ENCODE results near the gene PTCD1. TPM values are rescaled to one million over a fixed set of nuclear protein-coding genes. Genes with fewer than 3 reads are reported as not detected.

The PTCD1 gene
- total RNA-seq, 1 donor from 2014 or later, result 10.5 TPM

DNA sequence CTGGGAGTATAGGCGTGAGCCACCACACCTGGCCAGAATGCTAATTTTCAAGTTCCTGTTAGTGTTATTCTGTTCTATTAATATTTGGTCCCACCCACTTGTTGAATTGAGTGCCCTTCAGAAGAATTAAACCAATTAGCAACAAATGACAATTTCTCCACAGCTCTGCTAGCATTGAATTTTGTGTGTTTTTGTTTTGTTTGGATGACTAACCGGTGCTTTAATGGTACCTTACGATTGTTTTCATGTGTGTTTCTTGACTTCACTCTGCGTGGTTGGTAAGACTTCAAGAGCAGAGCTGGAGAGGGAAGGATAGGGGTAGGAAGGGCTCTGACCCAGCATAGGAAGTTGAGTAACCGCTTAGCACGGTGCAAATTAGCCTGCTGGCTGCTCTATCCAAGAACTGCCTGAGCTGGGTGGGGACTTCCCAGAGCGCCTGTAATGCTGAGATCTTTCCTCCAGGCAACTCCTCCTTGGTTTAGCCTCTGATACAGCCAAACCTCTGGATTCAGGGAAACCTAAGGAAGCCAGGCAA, 59.5 kb downstream of the PTCD1 start:
- Mint-ChIP-seq H3K4me3 (no peak overlapping the region), H3K9me3 (no peaks in the 10 kb centered on the region), H3K4me1 (peaks cover 3% of the 10 kb centered on the region), H3K27ac (no peak overlapping the region), H3K27me3 (ENCODE audit: insufficient read depth, low read depth) (no peaks in the 10 kb centered on the region), H3K36me3 (peaks cover 4% of the 10 kb centered on the region)
- TF ChIP-seq EZH2 (IDR thresholded peaks at IDR 0.05), result no peak
- TF ChIP-seq CTCF (IDR thresholded peaks at IDR 0.05), result no peak
- TF ChIP-seq EZH2phosphoT487 (IDR thresholded peaks at IDR 0.05), result no peak
- no peaks in the 10 kb centered on the region for H3K4me1 ChIP-seq
- H3F3A ChIP-seq (ENCODE audit: low read depth), result peaks cover 3% of the 10 kb centered on the region
- DNase-seq (ENCODE audit: low spot score), result no peak
- H3K27me3 ChIP-seq, result peaks cover 1% of the 10 kb centered on the region
- no peaks in the 10 kb centered on the region for H4K20me1 ChIP-seq (ENCODE audit: low read depth)
- no peak overlapping the region for H3K27ac ChIP-seq
- H3K79me2 ChIP-seq (ENCODE audit: low read depth), result peaks cover 12% of the 10 kb centered on the region
- H3K9me3 ChIP-seq (ENCODE audit: low read depth), result no peaks in the 10 kb centered on the region
- no peaks in the 10 kb centered on the region for H3K36me3 ChIP-seq
- no peak overlapping the region for H3K4me3 ChIP-seq
- H2AFZ ChIP-seq (replicated peaks), result no peak overlapping the region
- H3K9ac ChIP-seq, result no peak overlapping the region
- no peak overlapping the region for H3K4me2 ChIP-seq

DNA sequence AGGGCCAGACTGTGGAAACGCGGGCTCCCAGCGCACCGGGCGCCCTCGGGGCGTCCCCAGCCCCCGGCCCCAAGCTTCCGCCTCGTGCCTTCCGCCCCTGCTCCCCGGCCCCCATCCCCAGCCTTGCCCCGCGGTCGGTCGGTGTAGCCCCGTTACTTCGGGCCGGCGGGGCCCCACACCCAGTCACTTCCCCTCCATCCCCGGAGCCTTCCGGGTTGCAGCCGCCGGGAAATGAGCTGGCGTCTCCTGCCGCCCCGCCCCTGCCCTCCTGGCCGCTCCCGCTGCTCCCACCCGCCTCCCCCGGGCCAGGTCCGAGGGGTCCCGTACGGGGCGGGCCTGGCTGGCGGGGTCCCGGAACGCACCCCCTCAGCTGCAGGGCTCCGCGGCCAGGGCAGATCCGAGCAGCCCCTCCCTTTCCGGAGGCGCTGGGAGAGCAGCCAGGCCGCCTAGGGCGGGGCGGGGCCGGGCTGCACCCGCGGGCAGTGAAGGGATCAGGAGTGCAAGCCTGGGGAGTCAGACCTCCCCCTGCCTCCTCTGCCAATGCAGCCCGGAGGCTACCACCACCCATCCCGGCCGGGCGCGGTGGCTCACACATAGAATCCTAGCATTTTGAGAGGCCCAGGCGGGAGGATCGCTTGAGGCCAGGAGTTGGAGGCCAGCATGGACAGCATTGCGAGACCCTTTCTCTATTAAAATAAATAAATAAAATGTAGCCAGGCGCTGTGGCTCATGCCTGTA, 63.4 kb downstream of the PTCD1 start:
- H3K36me3 Mint-ChIP-seq, result peaks cover 4% of the 10 kb centered on the region
- DNase-seq (ENCODE audit: low spot score), result peak; percentile 74
- H3K4me3 ChIP-seq, result peak overlapping the region; percentile 95
- H3F3A ChIP-seq (ENCODE audit: low read depth), result peaks cover 24% of the 10 kb centered on the region
- no peaks in the 10 kb centered on the region for H3K4me1 ChIP-seq
- peak overlapping the region; percentile 82 for H3K4me2 ChIP-seq
- TF ChIP-seq CTCF (IDR thresholded peaks at IDR 0.05) (no peak), EZH2phosphoT487 (IDR thresholded peaks at IDR 0.05) (no peak), EZH2 (IDR thresholded peaks at IDR 0.05) (no peak)
- H3K9me3 ChIP-seq (ENCODE audit: low read depth), result no peaks in the 10 kb centered on the region
- H3K9ac ChIP-seq, result no peak overlapping the region
- H3K27me3 ChIP-seq, result peaks cover 12% of the 10 kb centered on the region
- peaks cover 4% of the 10 kb centered on the region for H4K20me1 ChIP-seq (ENCODE audit: low read depth)
- peak overlapping the region; percentile 95 for H2AFZ ChIP-seq (replicated peaks)
- no peaks in the 10 kb centered on the region for H3K36me3 ChIP-seq
- H3K27me3 Mint-ChIP-seq (ENCODE audit: insufficient read depth, low read depth), result peaks cover 6% of the 10 kb centered on the region
- no peak overlapping the region for H3K27ac Mint-ChIP-seq
- H3K79me2 ChIP-seq (ENCODE audit: low read depth), result peaks cover 12% of the 10 kb centered on the region
- H3K4me1 Mint-ChIP-seq, result peaks cover 16% of the 10 kb centered on the region
- no peak overlapping the region for H3K27ac ChIP-seq
- H3K4me3 Mint-ChIP-seq, result peak overlapping the region; percentile 78
- no peaks in the 10 kb centered on the region for H3K9me3 Mint-ChIP-seq

- Mint-ChIP-seq H3K4me3 (peak within 1 kb of the TSS; percentile 87), H3K9me3 (no peaks in the 10 kb centered on the region), H3K4me1 (peaks cover 13% of the 10 kb centered on the region), H3K36me3 (peaks cover 4% of the 10 kb centered on the region), H3K27me3 (ENCODE audit: insufficient read depth, low read depth) (peaks cover 6% of the 10 kb centered on the region), H3K27ac (no peak within 1 kb of the TSS)
- H3F3A ChIP-seq (ENCODE audit: low read depth), result peaks cover 24% of the 10 kb centered on the region
- peak within 1 kb of the TSS; percentile 95 for H3K4me3 ChIP-seq
- peaks cover 12% of the 10 kb centered on the region for H3K27me3 ChIP-seq
- DNase-seq (ENCODE audit: low spot score), result peak; percentile 89
- peak within 1 kb of the TSS; percentile 95 for H2AFZ ChIP-seq (replicated peaks)
- no peak within 1 kb of the TSS for H3K27ac ChIP-seq
- peaks cover 12% of the 10 kb centered on the region for H3K79me2 ChIP-seq (ENCODE audit: low read depth)
- no peaks in the 10 kb centered on the region for H3K4me1 ChIP-seq
- no peaks in the 10 kb centered on the region for H3K36me3 ChIP-seq
- TF ChIP-seq EZH2 (IDR thresholded peaks at IDR 0.05), result no peak
- no peak for TF ChIP-seq EZH2phosphoT487 (IDR thresholded peaks at IDR 0.05)
- TF ChIP-seq CTCF (IDR thresholded peaks at IDR 0.05), result no peak
- peaks cover 4% of the 10 kb centered on the region for H4K20me1 ChIP-seq (ENCODE audit: low read depth)
- H3K9me3 ChIP-seq (ENCODE audit: low read depth), result no peaks in the 10 kb centered on the region
- no peak within 1 kb of the TSS for H3K9ac ChIP-seq
- H3K4me2 ChIP-seq, result peak within 1 kb of the TSS; percentile 82
Observed at GRCh38 chr7:99374111-99375064, 64.2 kb downstream of the PTCD1 start, which contains the start of gene ARPC1B. TSS of gene ARPC1B (plus strand) at chr7:99374730. CDS start at chr7:99385715, 10,985 bp downstream.
